ENCODE results near the gene IPO9.

DNA sequence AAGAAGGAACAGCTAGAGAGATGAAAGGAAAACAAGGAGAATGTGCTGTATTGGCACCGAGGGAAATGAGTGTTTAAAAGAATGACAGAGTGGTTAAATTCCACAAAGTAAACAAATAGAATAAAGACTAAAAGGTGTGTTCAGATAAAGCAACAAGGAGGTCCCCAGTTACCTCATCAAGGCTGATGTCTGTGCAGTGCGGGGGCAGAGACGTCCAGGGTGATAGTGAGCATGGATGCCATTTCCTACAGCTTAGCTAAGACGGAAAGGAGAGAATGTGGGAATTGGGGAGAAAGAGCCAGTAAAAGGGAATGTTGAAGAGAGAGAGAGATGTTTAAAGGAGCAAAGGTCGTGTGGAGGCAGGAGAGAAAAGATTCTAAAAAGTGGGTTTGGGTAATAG lies 101.8 kb downstream of the IPO9 start:
- TF ChIP-seq, protein P1, sequence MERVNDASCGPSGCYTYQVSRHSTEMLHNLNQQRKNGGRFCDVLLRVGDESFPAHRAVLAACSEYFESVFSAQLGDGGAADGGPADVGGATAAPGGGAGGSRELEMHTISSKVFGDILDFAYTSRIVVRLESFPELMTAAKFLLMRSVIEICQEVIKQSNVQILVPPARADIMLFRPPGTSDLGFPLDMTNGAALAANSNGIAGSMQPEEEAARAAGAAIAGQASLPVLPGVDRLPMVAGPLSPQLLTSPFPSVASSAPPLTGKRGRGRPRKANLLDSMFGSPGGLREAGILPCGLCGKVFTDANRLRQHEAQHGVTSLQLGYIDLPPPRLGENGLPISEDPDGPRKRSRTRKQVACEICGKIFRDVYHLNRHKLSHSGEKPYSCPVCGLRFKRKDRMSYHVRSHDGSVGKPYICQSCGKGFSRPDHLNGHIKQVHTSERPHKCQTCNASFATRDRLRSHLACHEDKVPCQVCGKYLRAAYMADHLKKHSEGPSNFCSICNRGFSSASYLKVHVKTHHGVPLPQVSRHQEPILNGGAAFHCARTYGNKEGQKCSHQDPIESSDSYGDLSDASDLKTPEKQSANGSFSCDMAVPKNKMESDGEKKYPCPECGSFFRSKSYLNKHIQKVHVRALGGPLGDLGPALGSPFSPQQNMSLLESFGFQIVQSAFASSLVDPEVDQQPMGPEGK (CRISPR knock-in tag; IDR thresholded peaks at IDR 0.05; ENCODE audit: borderline replicate concordance): no peak
- TF ChIP-seq TCF4 (CRISPR knock-in tag; IDR thresholded peaks at IDR 0.05; ENCODE audit: borderline replicate concordance): no peak
- TF ChIP-seq PPARA (CRISPR knock-in tag; IDR thresholded peaks at IDR 0.05; ENCODE audit: borderline replicate concordance): no peak
- no peak for TF ChIP-seq ARNTL (CRISPR knock-in tag; IDR thresholded peaks at IDR 0.05; ENCODE audit: borderline replicate concordance, low read depth)
